ENCODE results near the gene GPR152. TPM values are rescaled to one million over a fixed set of nuclear protein-coding genes. Genes with fewer than 3 reads are reported as not detected.
"Not testable (repeated sequence)": the region's sequence is repeated elsewhere in the genome, so short reads cannot be mapped to it uniquely, and the experiment has no call there.

The GPR152 gene
- total RNA-seq, 1 experiment from 2014 or later, result not detected

DNA sequence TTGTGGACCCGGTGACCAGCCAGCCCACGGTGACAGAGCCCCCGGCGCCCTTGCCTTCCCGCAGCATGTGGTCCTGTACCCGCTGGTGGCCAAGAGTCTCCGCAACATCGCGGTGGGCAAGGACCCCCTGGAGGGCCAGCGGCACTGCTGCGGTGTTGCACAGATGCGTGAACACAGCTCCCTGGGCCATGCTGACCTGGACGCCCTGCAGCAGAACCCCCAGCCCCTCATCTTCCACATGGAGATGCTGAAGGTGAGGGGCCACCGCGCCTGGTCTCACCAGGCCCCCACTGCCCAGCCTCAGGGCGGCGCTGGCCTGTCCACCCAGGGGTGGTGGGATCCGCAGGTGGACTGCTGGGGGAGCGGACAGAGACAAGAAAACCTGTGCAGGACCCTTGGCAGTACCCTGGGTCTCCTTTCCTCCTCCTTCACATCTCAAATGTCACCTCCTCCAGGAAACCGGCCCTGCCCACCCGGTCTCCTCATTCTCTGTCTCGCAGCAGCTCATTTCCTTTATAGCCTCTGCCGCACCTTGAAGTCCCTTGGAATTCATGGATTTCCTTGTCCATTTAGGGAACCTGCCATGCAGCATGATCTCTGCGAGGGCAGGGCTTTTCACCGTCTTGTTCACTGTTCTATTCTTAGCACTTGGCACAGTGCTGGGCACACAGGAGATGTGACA lies 36.8 kb upstream of the GPR152 start:
- Histone ChIP-seq H3K9me3 (no peaks in the 10 kb centered on the region), H3K4me1 (0 out of 2 replicates have a peak, but pooled peaks cover 5% of the 10 kb centered on the region), H3K4me3 (ENCODE audit: low read depth, low read length) (no peak overlapping the region), H3K27me3 (replicated peaks; ENCODE audit: control insufficient read depth, insufficient read depth, low read length) (no peaks in the 10 kb centered on the region), H3K36me3 (ENCODE audit: control insufficient read depth, insufficient read depth, low read length) (peaks cover 14% of the 10 kb centered on the region)
- no peak overlapping the region for H3K4me3 Mint-ChIP-seq (ENCODE audit: unreplicated experiment)
- no peaks in the 10 kb centered on the region for H3K9me3 Mint-ChIP-seq (ENCODE audit: unreplicated experiment)
- BruUV-seq (replicated peaks), result no TSS peak
- intact Hi-C loops (cut with micrococcal nuclease; ENCODE audit: unreplicated experiment), result no loop called here
- no peaks in the 10 kb centered on the region for H3K27me3 Mint-ChIP-seq (ENCODE audit: insufficient read depth, unreplicated experiment)
- TF ChIP-seq, protein P1, sequence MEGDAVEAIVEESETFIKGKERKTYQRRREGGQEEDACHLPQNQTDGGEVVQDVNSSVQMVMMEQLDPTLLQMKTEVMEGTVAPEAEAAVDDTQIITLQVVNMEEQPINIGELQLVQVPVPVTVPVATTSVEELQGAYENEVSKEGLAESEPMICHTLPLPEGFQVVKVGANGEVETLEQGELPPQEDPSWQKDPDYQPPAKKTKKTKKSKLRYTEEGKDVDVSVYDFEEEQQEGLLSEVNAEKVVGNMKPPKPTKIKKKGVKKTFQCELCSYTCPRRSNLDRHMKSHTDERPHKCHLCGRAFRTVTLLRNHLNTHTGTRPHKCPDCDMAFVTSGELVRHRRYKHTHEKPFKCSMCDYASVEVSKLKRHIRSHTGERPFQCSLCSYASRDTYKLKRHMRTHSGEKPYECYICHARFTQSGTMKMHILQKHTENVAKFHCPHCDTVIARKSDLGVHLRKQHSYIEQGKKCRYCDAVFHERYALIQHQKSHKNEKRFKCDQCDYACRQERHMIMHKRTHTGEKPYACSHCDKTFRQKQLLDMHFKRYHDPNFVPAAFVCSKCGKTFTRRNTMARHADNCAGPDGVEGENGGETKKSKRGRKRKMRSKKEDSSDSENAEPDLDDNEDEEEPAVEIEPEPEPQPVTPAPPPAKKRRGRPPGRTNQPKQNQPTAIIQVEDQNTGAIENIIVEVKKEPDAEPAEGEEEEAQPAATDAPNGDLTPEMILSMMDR (IDR thresholded peaks at IDR 0.05; ENCODE audit: insufficient read depth in 1 of 2, low read depth in 1 of 2, low read length in 1 of 2, severe bottlenecking in 1 of 2, unreplicated experiment in 1 of 2), result no peak
- peaks cover 15% of the 10 kb centered on the region for H3K4me1 Mint-ChIP-seq (ENCODE audit: low read depth, unreplicated experiment)
- peaks cover 64% of the 10 kb centered on the region for H3K36me3 Mint-ChIP-seq (ENCODE audit: insufficient read depth, unreplicated experiment)
- ChIA-PET CTCF (interaction anchor here (0.6 kb wide), 1 partner anchor 86 kb away, joined by 5 read pairs; no protein-coding TSS in a partner anchor), POLR2A (interaction anchor here (0.6 kb wide), 1 partner anchor 97 kb away, joined by 3 read pairs; no protein-coding TSS in a partner anchor)
- no peak for DNase-seq
- H3K27ac Mint-ChIP-seq (ENCODE audit: unreplicated experiment), result peak overlapping the region; percentile 31

DNA sequence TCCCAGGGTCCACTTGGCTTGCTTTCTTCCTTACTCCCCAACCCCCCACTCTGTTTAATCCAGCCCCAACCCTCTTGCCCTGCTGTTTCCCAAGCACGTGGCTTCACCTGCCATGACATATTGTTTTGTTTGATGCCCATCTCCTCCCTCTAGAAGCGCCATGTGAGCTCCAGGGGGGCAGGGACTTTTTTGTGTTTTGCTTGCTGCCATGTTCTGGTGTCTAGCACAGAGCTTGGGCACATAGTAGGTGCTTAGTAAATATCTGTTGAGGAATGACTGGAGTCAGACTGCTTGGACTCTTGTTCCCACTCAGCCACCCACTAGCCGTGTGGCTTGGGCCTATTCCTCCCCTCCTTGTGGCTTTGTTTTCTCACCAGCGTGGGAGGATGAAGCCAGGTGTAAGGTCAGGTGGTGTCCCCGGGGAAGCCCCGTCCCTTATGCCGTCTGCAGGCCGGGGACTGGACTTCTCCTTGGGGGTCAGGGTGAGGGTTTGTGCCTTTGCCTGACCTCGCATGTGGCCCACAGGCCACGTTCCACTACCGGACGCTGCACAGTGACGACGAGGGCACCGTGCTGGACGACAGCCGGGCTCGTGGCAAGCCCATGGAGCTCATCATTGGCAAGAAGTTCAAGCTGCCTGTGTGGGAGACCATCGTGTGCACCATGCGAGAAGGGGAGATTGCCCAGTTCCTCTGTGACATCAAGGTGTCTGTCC lies 34.1 kb upstream of the GPR152 start:
- H3K36me3 Mint-ChIP-seq (ENCODE audit: insufficient read depth, unreplicated experiment), result peaks cover 66% of the 10 kb centered on the region
- Histone ChIP-seq H3K9me3 (no peaks in the 10 kb centered on the region), H3K27me3 (replicated peaks; ENCODE audit: control insufficient read depth, insufficient read depth, low read length) (no peaks in the 10 kb centered on the region), H3K36me3 (ENCODE audit: control insufficient read depth, insufficient read depth, low read length) (peaks cover 12% of the 10 kb centered on the region), H3K4me1 (peaks cover 4% of the 10 kb centered on the region; the same call in 1 of the 2 replicates), H3K4me3 (ENCODE audit: low read depth, low read length) (no peak overlapping the region)
- DNase-seq, result no peak
- no TSS peak for BruUV-seq (replicated peaks)
- no peaks in the 10 kb centered on the region for H3K27me3 Mint-ChIP-seq (ENCODE audit: insufficient read depth, unreplicated experiment)
- CTCF ChIA-PET, result no interaction called here
- H3K27ac Mint-ChIP-seq (ENCODE audit: unreplicated experiment), result no peak overlapping the region
- H3K9me3 Mint-ChIP-seq (ENCODE audit: unreplicated experiment), result no peaks in the 10 kb centered on the region
- peaks cover 30% of the 10 kb centered on the region for H3K4me1 Mint-ChIP-seq (ENCODE audit: low read depth, unreplicated experiment)
- POLR2A ChIA-PET, result no interaction called here
- H3K4me3 Mint-ChIP-seq (ENCODE audit: unreplicated experiment), result no peak overlapping the region
- TF ChIP-seq, protein P1 (IDR thresholded peaks at IDR 0.05; ENCODE audit: insufficient read depth in 1 of 2, low read depth in 1 of 2, low read length in 1 of 2, severe bottlenecking in 1 of 2, unreplicated experiment in 1 of 2), result no peak
- intact Hi-C loops (cut with micrococcal nuclease; ENCODE audit: unreplicated experiment), result no loop called here

DNA sequence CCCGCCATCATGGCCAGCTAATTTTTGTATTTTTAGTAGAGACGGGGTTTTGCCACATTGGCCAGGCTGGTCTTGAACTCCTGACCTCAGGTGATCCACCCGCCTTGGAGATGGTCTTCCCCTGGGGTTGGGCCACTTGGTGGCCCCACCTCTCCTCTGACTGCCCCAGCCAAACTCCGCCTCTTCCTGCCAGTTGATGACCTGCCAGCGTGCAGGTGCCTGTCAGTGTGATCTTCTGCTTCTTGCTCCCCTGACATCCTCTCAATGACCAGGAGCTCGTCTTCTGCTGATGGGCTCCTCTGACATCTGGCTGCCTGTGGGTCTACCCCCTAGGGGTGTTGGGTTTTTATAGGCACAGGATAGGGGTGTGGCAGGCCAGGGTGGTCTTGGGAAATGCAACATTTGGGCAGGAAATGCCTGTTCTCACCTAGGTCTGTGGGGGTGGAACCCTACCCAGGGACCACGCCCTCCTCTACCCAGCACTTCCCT lies 33.4 kb upstream of the GPR152 start:
- POLR2A ChIA-PET, result interaction anchor here (0.7 kb wide), 2 partner anchors 135 to 167 kb away, joined by 6 to 11 read pairs; no protein-coding TSS in a partner anchor

More for the DNA sequence above, 33.4 kb upstream of the GPR152 start:
- H3K9me3 Mint-ChIP-seq (ENCODE audit: unreplicated experiment); H3K4me1 ChIP-seq; H3K9me3 ChIP-seq; H3K4me3 Mint-ChIP-seq (ENCODE audit: unreplicated experiment); H3K27me3 Mint-ChIP-seq (ENCODE audit: insufficient read depth, unreplicated experiment); intact Hi-C loops (cut with micrococcal nuclease; ENCODE audit: unreplicated experiment); H3K4me3 ChIP-seq (ENCODE audit: low read depth, low read length); DNase-seq; H3K27me3 ChIP-seq (replicated peaks; ENCODE audit: control insufficient read depth, insufficient read depth, low read length); H3K27ac Mint-ChIP-seq (ENCODE audit: unreplicated experiment); BruUV-seq (replicated peaks); CTCF ChIA-PET: not testable (repeated sequence)
- H3K36me3 ChIP-seq (ENCODE audit: control insufficient read depth, insufficient read depth, low read length), result peaks cover 12% of the 10 kb centered on the region
- H3K36me3 Mint-ChIP-seq (ENCODE audit: insufficient read depth, unreplicated experiment), result peaks cover 58% of the 10 kb centered on the region
- peaks cover 30% of the 10 kb centered on the region for H3K4me1 Mint-ChIP-seq (ENCODE audit: low read depth, unreplicated experiment)

Data from Caco-2 (cell line).